ENCODE results near the gene CIDEB. TPM values are rescaled to one million over a fixed set of nuclear protein-coding genes. Genes with fewer than 3 reads are reported as not detected.
A peak's percentile ranks its signal among the peaks of the same experiment; 100 is the strongest.

CIDEB gene
- total RNA-seq, 6 donors from 2014 or later = 9.4 to 14.8 (median 12.8) TPM

- H3K4me1 ChIP-seq = peaks cover 8 to 26% (median 16%) of the 10 kb centered on the region in 4 donors
- no peaks in the 10 kb centered on the region for H3K9me3 ChIP-seq
- no peak overlapping the region for H3K4me3 ChIP-seq
- no peak for TF ChIP-seq POLR2AphosphoS5 (IDR thresholded peaks at IDR 0.05)
- TF ChIP-seq, protein P1, sequence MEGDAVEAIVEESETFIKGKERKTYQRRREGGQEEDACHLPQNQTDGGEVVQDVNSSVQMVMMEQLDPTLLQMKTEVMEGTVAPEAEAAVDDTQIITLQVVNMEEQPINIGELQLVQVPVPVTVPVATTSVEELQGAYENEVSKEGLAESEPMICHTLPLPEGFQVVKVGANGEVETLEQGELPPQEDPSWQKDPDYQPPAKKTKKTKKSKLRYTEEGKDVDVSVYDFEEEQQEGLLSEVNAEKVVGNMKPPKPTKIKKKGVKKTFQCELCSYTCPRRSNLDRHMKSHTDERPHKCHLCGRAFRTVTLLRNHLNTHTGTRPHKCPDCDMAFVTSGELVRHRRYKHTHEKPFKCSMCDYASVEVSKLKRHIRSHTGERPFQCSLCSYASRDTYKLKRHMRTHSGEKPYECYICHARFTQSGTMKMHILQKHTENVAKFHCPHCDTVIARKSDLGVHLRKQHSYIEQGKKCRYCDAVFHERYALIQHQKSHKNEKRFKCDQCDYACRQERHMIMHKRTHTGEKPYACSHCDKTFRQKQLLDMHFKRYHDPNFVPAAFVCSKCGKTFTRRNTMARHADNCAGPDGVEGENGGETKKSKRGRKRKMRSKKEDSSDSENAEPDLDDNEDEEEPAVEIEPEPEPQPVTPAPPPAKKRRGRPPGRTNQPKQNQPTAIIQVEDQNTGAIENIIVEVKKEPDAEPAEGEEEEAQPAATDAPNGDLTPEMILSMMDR (IDR thresholded peaks at IDR 0.05) = no peak
- no peak for TF ChIP-seq POLR2A (IDR thresholded peaks at IDR 0.05)
- no peak for TF ChIP-seq EP300 (IDR thresholded peaks at IDR 0.05)
- ATAC-seq (ENCODE audit: low FRiP score in 2 of 2) (peak; percentile 32 to 68), DNase-seq (no peak)
- H3K36me3 ChIP-seq = no peaks in the 10 kb centered on the region
- H3K27ac ChIP-seq = peak overlapping the region in 3 of 4 donors; percentile 16 to 69 (median 48)
- 14 to 21% methylated on average over 3 to 4 of the region's 4 CpGs for WGBS, 2 donors
- H3K27me3 ChIP-seq = no peaks in the 10 kb centered on the region
These were observed 43.7 kb upstream of the CIDEB start for GRCh38 chr14:24351517-24351916.

GRCh38 chr14:24349742-24350141 is 42.0 kb upstream of the CIDEB start:
- peaks cover 8 to 21% (median 13%) of the 10 kb centered on the region in 4 donors for H3K4me1 ChIP-seq
- H3K27me3 ChIP-seq = no peaks in the 10 kb centered on the region
- TF ChIP-seq EP300 (IDR thresholded peaks at IDR 0.05) (no peak), POLR2A (IDR thresholded peaks at IDR 0.05) (no peak), POLR2AphosphoS5 (IDR thresholded peaks at IDR 0.05) (no peak)
- TF ChIP-seq, protein P1 (IDR thresholded peaks at IDR 0.05) = no peak
- H3K9me3 ChIP-seq = no peaks in the 10 kb centered on the region
- H3K4me3 ChIP-seq = no peak overlapping the region
- DNase-seq (no peak), ATAC-seq (ENCODE audit: low FRiP score in 2 of 2) (no peak)
- 80 to 82% methylated on average over 5 of the region's 5 CpGs for WGBS, 2 donors
- no peak overlapping the region for H3K27ac ChIP-seq
- no peaks in the 10 kb centered on the region for H3K36me3 ChIP-seq

DNA sequence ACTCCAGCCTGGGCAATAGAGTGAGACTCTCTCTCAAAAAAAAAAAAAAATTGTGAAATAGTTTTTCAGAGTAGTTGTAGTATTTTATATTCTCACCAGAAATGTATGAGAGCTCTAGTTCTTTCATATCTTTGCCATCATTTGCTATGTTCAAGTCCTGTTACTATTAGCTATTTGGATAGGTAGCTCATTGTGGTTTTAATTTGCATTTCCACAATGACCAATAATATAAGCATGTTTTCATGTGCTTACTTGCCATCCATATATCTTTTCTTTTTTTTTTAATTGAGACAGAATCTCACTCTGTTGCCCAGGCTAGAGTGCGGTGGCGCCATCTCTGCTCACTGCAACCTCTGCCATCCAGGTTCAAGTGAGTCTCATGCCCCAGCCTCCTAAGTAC is 40.4 kb upstream of the CIDEB start:
- Histone ChIP-seq H3K36me3 (no peaks in the 10 kb centered on the region), H3K27me3 (no peaks in the 10 kb centered on the region), H3K4me1 (peaks cover 4 to 17% (median 10%) of the 10 kb centered on the region in 4 donors), H3K4me3 (no peak overlapping the region), H3K9me3 (no peaks in the 10 kb centered on the region), H3K27ac (no peak overlapping the region)
- TF ChIP-seq EP300 (IDR thresholded peaks at IDR 0.05) = no peak
- TF ChIP-seq, protein P1 (IDR thresholded peaks at IDR 0.05) = no peak
- DNase-seq (no peak), ATAC-seq (ENCODE audit: low FRiP score in 2 of 2) (no peak)
- WGBS, 2 donors = 92 to 100% methylated on average over 2 of the region's 2 CpGs

- peak overlapping the region in 2 of 4 donors; percentile 38 to 59 for H3K27ac ChIP-seq
- no peaks in the 10 kb centered on the region for H3K36me3 ChIP-seq
- H3K9me3 ChIP-seq = no peaks in the 10 kb centered on the region
- 30 to 50% methylated on average over 1 of the region's 1 CpG for WGBS, 2 donors
- H3K4me1 ChIP-seq = peaks cover 4 to 11% (median 8%) of the 10 kb centered on the region in 4 donors
- TF ChIP-seq, protein P1 (IDR thresholded peaks at IDR 0.05) = no peak
- no peak for TF ChIP-seq EP300 (IDR thresholded peaks at IDR 0.05)
- TF ChIP-seq POLR2AphosphoS5 (IDR thresholded peaks at IDR 0.05) = no peak
- TF ChIP-seq POLR2A (IDR thresholded peaks at IDR 0.05) = no peak
- no peak overlapping the region for H3K4me3 ChIP-seq
- ATAC-seq (ENCODE audit: low FRiP score in 2 of 2) = no peak
- no peak for DNase-seq
- no peaks in the 10 kb centered on the region for H3K27me3 ChIP-seq
These were observed 39.4 kb upstream of the CIDEB start for GRCh38 chr14:24347134-24347533.
